Neural progenitor cell (in vitro differentiated cells): Measurements from ENCODE around the gene SLC6A4. TPM values are rescaled to one million over a fixed set of nuclear protein-coding genes. Genes with fewer than 3 reads are reported as not detected.

ENCODE experiments used
- DNase-seq: peaks from one replicate; pipeline ENCODE4 v3.0.0-alpha.2; 2016; ENCODE audit warnings: low spot score
- H2AFZ ChIP-seq: fragments of 200-600 bp; sonication (generic); replicated peaks from 2 replicates; pipeline ENCODE4 v1.6.1; 2016; ENCODE audit warnings: antibody characterized with exemption
- H3F3A ChIP-seq: fragments of 200-600 bp; sonication (generic); 2 replicates; pipeline ENCODE4 v1.6.1; 2016; ENCODE audit warnings: antibody characterized with exemption, low read depth
- H3K27ac ChIP-seq: fragments of 200-600 bp; sonication (generic); 2 replicates; pipeline ENCODE4 v1.5.1; 2016; ENCODE audit warnings: mild to moderate bottlenecking
- H3K27me3 ChIP-seq: fragments of 200-600 bp; sonication (generic); 2 replicates; pipeline ENCODE4 v1.6.1; 2016; ENCODE audit warnings: mild to moderate bottlenecking, moderate library complexity
- H3K36me3 ChIP-seq: fragments of 200-600 bp; sonication (generic); 2 replicates; pipeline ENCODE4 v1.5.1; 2016
- H3K4me1 ChIP-seq: fragments of 200-600 bp; sonication (generic); 2 replicates; pipeline ENCODE4 v1.6.1; 2016; ENCODE audit warnings: mixed run types
- H3K4me2 ChIP-seq: fragments of 200-600 bp; sonication (generic); 2 replicates; pipeline ENCODE4 v1.6.1; 2016
- H3K4me3 ChIP-seq: fragments of 200-600 bp; sonication (generic); 2 replicates; pipeline ENCODE4 v1.5.1; 2016
- H3K79me2 ChIP-seq: fragments of 200-600 bp; sonication (generic); 2 replicates; pipeline ENCODE4 v1.6.1; 2016; ENCODE audit warnings: low read depth
- H3K9ac ChIP-seq: fragments of 200-600 bp; sonication (generic); 2 replicates; pipeline ENCODE4 v1.6.1; 2016
- H3K9me3 ChIP-seq: fragments of 200-600 bp; sonication (generic); 2 replicates; pipeline ENCODE4 v1.5.1; 2016; ENCODE audit warnings: low read depth
- H4K20me1 ChIP-seq: fragments of 200-600 bp; sonication (generic); 2 replicates; pipeline ENCODE4 v1.6.1; 2016; ENCODE audit warnings: low read depth
- H3K27ac Mint-ChIP-seq: 3 replicates; pipeline ENCODE4 v1.8.0; 2021; ENCODE audit warnings: mixed read lengths
- H3K27me3 Mint-ChIP-seq: 2 replicates; pipeline ENCODE4 v1.8.0; 2022; ENCODE audit warnings: low read depth, mild to moderate bottlenecking, inconsistent platforms, moderate library complexity, mixed read lengths; ENCODE audit not compliant: insufficient read depth
- H3K36me3 Mint-ChIP-seq: 3 replicates; pipeline ENCODE4 v1.8.0; 2021; ENCODE audit warnings: mixed read lengths
- H3K4me1 Mint-ChIP-seq: 3 replicates; pipeline ENCODE4 v1.8.0; 2021; ENCODE audit warnings: mixed read lengths
- H3K4me3 Mint-ChIP-seq: 3 replicates; pipeline ENCODE4 v1.8.0; 2021; ENCODE audit warnings: mild to moderate bottlenecking, moderate library complexity, mixed read lengths
- H3K9me3 Mint-ChIP-seq: 3 replicates; pipeline ENCODE4 v1.8.0; 2020; ENCODE audit warnings: mixed read lengths
- CTCF ChIP-seq: fragments of 200-600 bp; sonication (generic); IDR thresholded peaks from 2 replicates; pipeline ENCODE4 v1.5.1; 2017; ENCODE audit warnings: antibody characterized with exemption, mild to moderate bottlenecking
- EZH2 ChIP-seq: fragments of 200-600 bp; sonication (generic); IDR thresholded peaks from 2 replicates; pipeline ENCODE4 v1.6.1; 2017; ENCODE audit warnings: antibody characterized with exemption, mild to moderate bottlenecking, moderate library complexity
- EZH2phosphoT487 ChIP-seq: fragments of 200-600 bp; sonication (generic); IDR thresholded peaks from 2 replicates; pipeline ENCODE4 v1.6.1; 2017; ENCODE audit warnings: antibody characterized with exemption
- total RNA-seq: library from RNA; depleted of rRNA; stranded (reverse); fragments of >200 nt; gene quantifications from 2 replicates; pipeline ENCODE4 v1.2.3, GENCODE V29; 2015; ENCODE audit warnings: low replicate concordance

The SLC6A4 gene
- total RNA-seq, 1 donor from 2014 or later = not detected

GRCh38 chr17:30225112-30225511, 10.4 kb downstream of the SLC6A4 start:
- Histone ChIP-seq H3K4me3 (no peak overlapping the region), H2AFZ (no peak overlapping the region), H4K20me1 (no peaks in the 10 kb centered on the region), H3F3A (peaks cover 13% of the 10 kb centered on the region), H3K9me3 (no peaks in the 10 kb centered on the region), H3K79me2 (no peaks in the 10 kb centered on the region), H3K27ac (no peak overlapping the region), H3K4me1 (peaks cover 20% of the 10 kb centered on the region), H3K36me3 (no peaks in the 10 kb centered on the region), H3K4me2 (no peak overlapping the region), H3K9ac (no peak overlapping the region), H3K27me3 (peaks cover 14% of the 10 kb centered on the region)
- no peak for DNase-seq
- H3K9me3 Mint-ChIP-seq = no peaks in the 10 kb centered on the region
- no peak overlapping the region for H3K27ac Mint-ChIP-seq
- H3K36me3 Mint-ChIP-seq = no peaks in the 10 kb centered on the region
- peaks cover 20% of the 10 kb centered on the region for H3K27me3 Mint-ChIP-seq
- H3K4me3 Mint-ChIP-seq = no peak overlapping the region
- H3K4me1 Mint-ChIP-seq = peaks cover 52% of the 10 kb centered on the region
- no peak for TF ChIP-seq CTCF
- TF ChIP-seq EZH2phosphoT487 = no peak
- TF ChIP-seq EZH2 = no peak

- Histone ChIP-seq H3K27me3 (peaks cover 8% of the 10 kb centered on the region), H3K9me3 (no peaks in the 10 kb centered on the region), H3K79me2 (no peaks in the 10 kb centered on the region), H3K9ac (no peak overlapping the region), H2AFZ (no peak overlapping the region), H3K4me2 (no peak overlapping the region), H3K36me3 (no peaks in the 10 kb centered on the region), H3F3A (peaks cover 13% of the 10 kb centered on the region), H4K20me1 (no peaks in the 10 kb centered on the region), H3K4me3 (no peak overlapping the region), H3K4me1 (peaks cover 25% of the 10 kb centered on the region), H3K27ac (no peak overlapping the region)
- TF ChIP-seq CTCF (no peak), EZH2phosphoT487 (no peak), EZH2 (no peak)
- DNase-seq = no peak
- H3K27ac Mint-ChIP-seq = no peak overlapping the region
- peaks cover 56% of the 10 kb centered on the region for H3K4me1 Mint-ChIP-seq
- H3K36me3 Mint-ChIP-seq = no peaks in the 10 kb centered on the region
- H3K4me3 Mint-ChIP-seq = peak overlapping the region; percentile 43
- peaks cover 21% of the 10 kb centered on the region for H3K27me3 Mint-ChIP-seq
- no peaks in the 10 kb centered on the region for H3K9me3 Mint-ChIP-seq
Observed at GRCh38 chr17:30224419-30224960, 11.0 kb downstream of the SLC6A4 start.

- peaks cover 13% of the 10 kb centered on the region for H3F3A ChIP-seq
- Mint-ChIP-seq H3K4me1 (peaks cover 52% of the 10 kb centered on the region), H3K9me3 (no peaks in the 10 kb centered on the region), H3K27ac (no peak overlapping the region), H3K4me3 (no peak overlapping the region), H3K27me3 (peaks cover 29% of the 10 kb centered on the region), H3K36me3 (no peaks in the 10 kb centered on the region)
- no peaks in the 10 kb centered on the region for H3K27me3 ChIP-seq
- H3K9me3 ChIP-seq = no peaks in the 10 kb centered on the region
- DNase-seq = peak; percentile 67
- H3K4me2 ChIP-seq = peak overlapping the region; percentile 68
- no peaks in the 10 kb centered on the region for H4K20me1 ChIP-seq
- no peaks in the 10 kb centered on the region for H3K36me3 ChIP-seq
- no peak overlapping the region for H3K9ac ChIP-seq
- H3K4me1 ChIP-seq = peaks cover 25% of the 10 kb centered on the region
- H3K79me2 ChIP-seq = no peaks in the 10 kb centered on the region
- H3K4me3 ChIP-seq = no peak overlapping the region
- no peak for TF ChIP-seq EZH2
- H3K27ac ChIP-seq = no peak overlapping the region
- H2AFZ ChIP-seq = no peak overlapping the region
Observed at GRCh38 chr17:30222721-30223175, 12.7 kb downstream of the SLC6A4 start.

GRCh38 chr17:30222251-30222650, 13.2 kb downstream of the SLC6A4 start:
- Histone ChIP-seq H3K4me1 (peaks cover 25% of the 10 kb centered on the region), H4K20me1 (no peaks in the 10 kb centered on the region), H3K27me3 (no peaks in the 10 kb centered on the region), H3K36me3 (no peaks in the 10 kb centered on the region), H3K9me3 (no peaks in the 10 kb centered on the region), H3F3A (peaks cover 13% of the 10 kb centered on the region), H3K79me2 (no peaks in the 10 kb centered on the region), H3K4me2 (peak overlapping the region; percentile 68), H3K27ac (no peak overlapping the region), H2AFZ (no peak overlapping the region), H3K9ac (no peak overlapping the region), H3K4me3 (peak overlapping the region; percentile 2)
- DNase-seq = peak; percentile 61
- Mint-ChIP-seq H3K4me1 (peaks cover 52% of the 10 kb centered on the region), H3K27me3 (peaks cover 33% of the 10 kb centered on the region), H3K4me3 (peak overlapping the region; percentile 2), H3K9me3 (peaks cover 2% of the 10 kb centered on the region), H3K36me3 (no peaks in the 10 kb centered on the region), H3K27ac (peak overlapping the region; percentile 9)
- no peak for TF ChIP-seq CTCF
- no peak for TF ChIP-seq EZH2
- no peak for TF ChIP-seq EZH2phosphoT487
